ENCODE measurements around the gene OPCML.

Gene OPCML

GRCh38 chr11:132493801-132494200 is 1038.5 kb downstream of the OPCML start:
- no peak for DNase-seq (ENCODE audit: low read depth in 2 of 2)

- DNase-seq (ENCODE audit: low read depth in 2 of 2): peak in 1 of 2 experiments; percentile 41
These were observed 1041.3 kb downstream of the OPCML start for GRCh38 chr11:132490978-132491377.

- no peak for DNase-seq (ENCODE audit: low read depth in 2 of 2)
These were observed 1046.2 kb downstream of the OPCML start for GRCh38 chr11:132486060-132486459.

- DNase-seq (ENCODE audit: low read depth in 2 of 2): no peak
These were observed 1057.3 kb downstream of the OPCML start for GRCh38 chr11:132475026-132475425.

GRCh38 chr11:132472411-132473172 is 1059.7 kb downstream of the OPCML start:
- DNase-seq (ENCODE audit: low read depth in 2 of 2): no peak

GRCh38 chr11:132471466-132471865 is 1060.8 kb downstream of the OPCML start:
- DNase-seq (ENCODE audit: low read depth in 2 of 2): no peak

- DNase-seq (ENCODE audit: low read depth in 2 of 2): no peak
These were observed 1065.3 kb downstream of the OPCML start for GRCh38 chr11:132466983-132467382.

- DNase-seq (ENCODE audit: low read depth in 2 of 2): no peak
These were observed 1067.4 kb downstream of the OPCML start for GRCh38 chr11:132464939-132465338.

- peak in 1 of 2 experiments; percentile 61 for DNase-seq (ENCODE audit: low read depth in 2 of 2)
These were observed 1068.3 kb downstream of the OPCML start for GRCh38 chr11:132464003-132464342.

GRCh38 chr11:132463295-132464002 is 1068.9 kb downstream of the OPCML start:
- DNase-seq (ENCODE audit: low read depth in 2 of 2): no peak

GRCh38 chr11:132459736-132460135 is 1072.6 kb downstream of the OPCML start:
- no peak for DNase-seq (ENCODE audit: low read depth in 2 of 2)

- DNase-seq (ENCODE audit: low read depth in 2 of 2): no peak
These were observed 1074.9 kb downstream of the OPCML start for GRCh38 chr11:132457445-132457844.

GRCh38 chr11:132456751-132457328 is 1075.5 kb downstream of the OPCML start:
- DNase-seq (ENCODE audit: low read depth in 2 of 2): peak; percentile 71 to 77

GRCh38 chr11:132455044-132455443 is 1077.3 kb downstream of the OPCML start:
- DNase-seq (ENCODE audit: low read depth in 2 of 2): no peak

- no peak for DNase-seq (ENCODE audit: low read depth in 2 of 2)
These were observed 1078.9 kb downstream of the OPCML start for GRCh38 chr11:132453406-132453805.

- no peak for DNase-seq (ENCODE audit: low read depth in 2 of 2)
These were observed 1079.7 kb downstream of the OPCML start for GRCh38 chr11:132452616-132453015.

- no peak for DNase-seq (ENCODE audit: low read depth in 2 of 2)
These were observed 1080.2 kb downstream of the OPCML start for GRCh38 chr11:132451942-132452601.

GRCh38 chr11:132450631-132451030 is 1081.7 kb downstream of the OPCML start:
- no peak for DNase-seq (ENCODE audit: low read depth in 2 of 2)

GRCh38 chr11:132448334-132448995 is 1083.8 kb downstream of the OPCML start:
- DNase-seq (ENCODE audit: low read depth in 2 of 2): peak; percentile 79 to 83

GRCh38 chr11:132447761-132448160 is 1084.5 kb downstream of the OPCML start:
- DNase-seq (ENCODE audit: low read depth in 2 of 2): no peak

- DNase-seq (ENCODE audit: low read depth in 2 of 2): peak; percentile 55 to 60
These were observed 1086.4 kb downstream of the OPCML start for GRCh38 chr11:132445859-132446291.

- no peak for DNase-seq (ENCODE audit: low read depth in 2 of 2)
These were observed 1087.4 kb downstream of the OPCML start for GRCh38 chr11:132444911-132445310.
